ENCODE measurements around the gene MROH9. TPM values are rescaled to one million over a fixed set of nuclear protein-coding genes. Genes with fewer than 3 reads are reported as not detected.

MROH9 gene
- not detected in 2 replicates for total RNA-seq

DNA sequence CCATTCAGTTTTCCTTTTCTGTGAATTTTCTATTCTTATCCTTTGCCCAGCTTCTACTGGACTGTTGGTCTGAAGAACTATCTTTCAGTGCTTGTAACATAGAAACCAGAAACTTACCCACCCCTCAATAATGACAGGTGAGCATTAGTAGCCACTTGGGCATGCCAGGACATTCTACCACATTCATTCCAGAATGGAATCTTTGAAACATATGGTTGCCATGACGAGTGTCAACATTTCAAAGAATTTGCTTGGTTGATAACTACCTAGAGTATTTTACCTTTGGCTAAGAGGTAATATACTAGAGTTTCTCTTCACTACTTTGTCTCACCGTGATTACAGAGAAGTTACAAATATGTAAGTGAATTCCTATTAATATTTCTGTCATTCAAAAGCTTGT, at the start of gene MROH9:
Gene MROH9 (plus strand): TSS at position 304 of the 400 bp plus-strand sequence. CDS start 10,023 bp downstream, outside the sequence.
- ChIA-PET POLR2A (no interaction called here), CTCF (interaction anchor here (1.3 kb wide), 1 partner anchor 246 kb away, joined by 4 read pairs; no protein-coding TSS in a partner anchor)
- no peak for ATAC-seq (ENCODE audit: low read depth)
- Mint-ChIP-seq H3K27ac (no peak within 1 kb of the TSS), H3K4me3 (no peak within 1 kb of the TSS), H3K9me3 (no peaks in the 10 kb centered on the region), H3K36me3 (ENCODE audit: low read depth) (no peaks in the 10 kb centered on the region), H3K4me1 (no peaks in the 10 kb centered on the region), H3K27me3 (peaks cover 1% of the 10 kb centered on the region)
- intact Hi-C loops (cut with micrococcal nuclease) = no loop called here
- no peak for DNase-seq
- TF ChIP-seq, protein P1, sequence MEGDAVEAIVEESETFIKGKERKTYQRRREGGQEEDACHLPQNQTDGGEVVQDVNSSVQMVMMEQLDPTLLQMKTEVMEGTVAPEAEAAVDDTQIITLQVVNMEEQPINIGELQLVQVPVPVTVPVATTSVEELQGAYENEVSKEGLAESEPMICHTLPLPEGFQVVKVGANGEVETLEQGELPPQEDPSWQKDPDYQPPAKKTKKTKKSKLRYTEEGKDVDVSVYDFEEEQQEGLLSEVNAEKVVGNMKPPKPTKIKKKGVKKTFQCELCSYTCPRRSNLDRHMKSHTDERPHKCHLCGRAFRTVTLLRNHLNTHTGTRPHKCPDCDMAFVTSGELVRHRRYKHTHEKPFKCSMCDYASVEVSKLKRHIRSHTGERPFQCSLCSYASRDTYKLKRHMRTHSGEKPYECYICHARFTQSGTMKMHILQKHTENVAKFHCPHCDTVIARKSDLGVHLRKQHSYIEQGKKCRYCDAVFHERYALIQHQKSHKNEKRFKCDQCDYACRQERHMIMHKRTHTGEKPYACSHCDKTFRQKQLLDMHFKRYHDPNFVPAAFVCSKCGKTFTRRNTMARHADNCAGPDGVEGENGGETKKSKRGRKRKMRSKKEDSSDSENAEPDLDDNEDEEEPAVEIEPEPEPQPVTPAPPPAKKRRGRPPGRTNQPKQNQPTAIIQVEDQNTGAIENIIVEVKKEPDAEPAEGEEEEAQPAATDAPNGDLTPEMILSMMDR (IDR thresholded peaks at IDR 0.05) = no peak

- no peak for ATAC-seq (ENCODE audit: low read depth)
- intact Hi-C loops (cut with micrococcal nuclease) = no loop called here
- Mint-ChIP-seq H3K4me1 (no peaks in the 10 kb centered on the region), H3K36me3 (ENCODE audit: low read depth) (no peaks in the 10 kb centered on the region), H3K27ac (no peak overlapping the region), H3K27me3 (no peaks in the 10 kb centered on the region), H3K4me3 (no peak overlapping the region), H3K9me3 (no peaks in the 10 kb centered on the region)
- ChIA-PET CTCF (no interaction called here), POLR2A (no interaction called here)
- no peak for DNase-seq
- TF ChIP-seq, protein P1 (IDR thresholded peaks at IDR 0.05) = no peak
Observed at GRCh38 chr1:170885551-170885950, 49.8 kb upstream of the MROH9 start.

GRCh38 chr1:170886460-170886859, 48.9 kb upstream of the MROH9 start:
- ChIA-PET CTCF (no interaction called here), POLR2A (no interaction called here)
- intact Hi-C loops (cut with micrococcal nuclease) = no loop called here
- Mint-ChIP-seq H3K27me3 (peaks cover 5% of the 10 kb centered on the region), H3K4me3 (no peak overlapping the region), H3K36me3 (ENCODE audit: low read depth) (no peaks in the 10 kb centered on the region), H3K27ac (no peak overlapping the region), H3K9me3 (no peaks in the 10 kb centered on the region), H3K4me1 (no peaks in the 10 kb centered on the region)
- ATAC-seq (ENCODE audit: low read depth) (no peak), DNase-seq (no peak)
- TF ChIP-seq, protein P1 (IDR thresholded peaks at IDR 0.05) = no peak

- Mint-ChIP-seq H3K4me1 (no peaks in the 10 kb centered on the region), H3K9me3 (no peaks in the 10 kb centered on the region), H3K27ac (no peak overlapping the region), H3K36me3 (ENCODE audit: low read depth) (no peaks in the 10 kb centered on the region), H3K4me3 (no peak overlapping the region), H3K27me3 (peaks cover 5% of the 10 kb centered on the region)
- TF ChIP-seq, protein P1 (IDR thresholded peaks at IDR 0.05) = no peak
- POLR2A ChIA-PET = no interaction called here
- intact Hi-C loops (cut with micrococcal nuclease) = no loop called here
- CTCF ChIA-PET = no interaction called here
- ATAC-seq (ENCODE audit: low read depth) (no peak), DNase-seq (no peak)
Observed at GRCh38 chr1:170887726-170888125, 47.6 kb upstream of the MROH9 start.

DNA sequence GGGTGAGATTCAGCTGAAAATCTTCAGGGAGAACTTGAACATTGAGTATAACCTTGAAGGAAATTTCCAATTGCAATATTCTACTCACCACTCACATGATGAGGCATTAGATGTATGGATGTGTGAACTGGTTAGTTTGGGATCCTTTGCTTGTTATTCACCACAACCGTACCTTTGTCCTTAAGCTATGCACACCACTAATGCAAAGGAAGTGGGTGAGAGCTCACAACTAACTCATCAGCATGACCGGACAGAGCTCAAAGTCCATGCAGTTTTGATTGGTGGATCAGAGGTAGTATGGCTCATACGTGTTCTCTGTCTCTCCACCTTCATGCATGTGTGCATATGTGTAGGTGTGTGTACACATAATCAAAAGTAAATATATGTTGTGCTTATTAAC, 43.5 kb upstream of the MROH9 start:
- CTCF ChIA-PET = no interaction called here

More for the DNA sequence above, 43.5 kb upstream of the MROH9 start:
- ATAC-seq (ENCODE audit: low read depth) (no peak), DNase-seq (no peak)
- Mint-ChIP-seq H3K9me3 (no peaks in the 10 kb centered on the region), H3K27ac (no peak overlapping the region), H3K4me3 (no peak overlapping the region), H3K36me3 (ENCODE audit: low read depth) (no peaks in the 10 kb centered on the region), H3K27me3 (peaks cover 6% of the 10 kb centered on the region), H3K4me1 (no peaks in the 10 kb centered on the region)
- POLR2A ChIA-PET = no interaction called here
- intact Hi-C loops (cut with micrococcal nuclease) = no loop called here
- TF ChIP-seq, protein P1 (IDR thresholded peaks at IDR 0.05) = no peak
